Spleen (tissue), 7 donors: ENCODE measurements around the gene OR10K2.

Source experiments
- CTCF ChIP-seq, 11 experiments: fragments of 200-600 bp in 7 of 11; fragments of 450-650 bp in 4 of 11; sonication (generic) in 4 of 11; IDR thresholded peaks in 8 of 11; conservative IDR thresholded peaks in 3 of 11; 1 replicate in 7 of 11; 2 replicates in 4 of 11; pipeline versions ENCODE4 v1.4.0 to v1.8.0; 2016 to 2021; ENCODE audit warnings: antibody characterized with exemption in 11 of 11, inconsistent platforms in 4 of 11, mild to moderate bottlenecking in 1 of 11
- POLR2A ChIP-seq, 3 donors: fragments of 450-650 bp; IDR thresholded peaks; one replicate each; pipeline ENCODE4 v1.5.1; 2017; ENCODE audit warnings: antibody characterized with exemption in 3 of 3, mild to moderate bottlenecking in 1 of 3
- POLR2AphosphoS5 ChIP-seq, 3 donors: sonication (generic); formaldehyde crosslinking; IDR thresholded peaks; one replicate each; pipeline ENCODE4 v1.5.1; 2017; ENCODE audit warnings: antibody characterized with exemption in 3 of 3
- donor health status: DM: no; HTN: no; CAD: no; lungs with moderate emphysema.
- donor health status: DM: no; HTN: no; CAD: no.
- donor health status: DM: no; HTN: no; CAD: no.

GRCh38 chr1:158454537-158454936, 28.5 kb upstream of the OR10K2 start:
- no peak for TF ChIP-seq CTCF (IDR thresholded peaks at IDR 0.05 in 8 of 11, conservative IDR thresholded peaks at IDR 0.05 in 3 of 11)
- TF ChIP-seq POLR2A (IDR thresholded peaks at IDR 0.05), result no peak
- TF ChIP-seq POLR2AphosphoS5 (IDR thresholded peaks at IDR 0.05), result no peak
